Breast epithelium (tissue), 3 donors: ENCODE data around the gene VCL.

Experiments
- CTCF ChIP-seq, 3 donors: fragments of 450-650 bp; IDR thresholded peaks; one replicate each; pipeline ENCODE4 v1.5.1; 2016 to 2017; ENCODE audit warnings: antibody characterized with exemption in 3 of 3, mild to moderate bottlenecking in 3 of 3, moderate library complexity in 3 of 3
- POLR2A ChIP-seq: fragments of 450-650 bp; IDR thresholded peaks from one replicate; pipeline ENCODE4 v1.6.1; 2016; ENCODE audit warnings: antibody characterized with exemption, mild to moderate bottlenecking, moderate library complexity

- TF ChIP-seq POLR2A (no peak), CTCF (IDR thresholded peaks at IDR 0.05) (no peak)
Measured at GRCh38 chr10:74097776-74098175, 99.9 kb downstream of the VCL start.
